ENCODE measurements around the gene TRAPPC12.

GRCh38 chr2:3403587-3404334 lies 24.3 kb downstream of the TRAPPC12 start:
- TF ChIP-seq YY1 (IDR thresholded peaks at IDR 0.05; ENCODE audit: insufficient read depth, insufficient read length) (no peak), SUZ12 (IDR thresholded peaks at IDR 0.05; ENCODE audit: extremely low read depth, insufficient read depth, insufficient read length) (no peak)
